HK-2 (cell line): ENCODE measurements around the gene SPINK14.

ENCODE experiments used
- DNase-seq: peaks from one replicate; pipeline ENCODE4 v3.0.0-alpha.2; 2018; ENCODE audit not compliant: unreplicated experiment

SPINK14 gene, protein sequence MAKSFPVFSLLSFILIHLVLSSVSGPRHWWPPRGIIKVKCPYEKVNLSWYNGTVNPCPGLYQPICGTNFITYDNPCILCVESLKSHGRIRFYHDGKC

DNA sequence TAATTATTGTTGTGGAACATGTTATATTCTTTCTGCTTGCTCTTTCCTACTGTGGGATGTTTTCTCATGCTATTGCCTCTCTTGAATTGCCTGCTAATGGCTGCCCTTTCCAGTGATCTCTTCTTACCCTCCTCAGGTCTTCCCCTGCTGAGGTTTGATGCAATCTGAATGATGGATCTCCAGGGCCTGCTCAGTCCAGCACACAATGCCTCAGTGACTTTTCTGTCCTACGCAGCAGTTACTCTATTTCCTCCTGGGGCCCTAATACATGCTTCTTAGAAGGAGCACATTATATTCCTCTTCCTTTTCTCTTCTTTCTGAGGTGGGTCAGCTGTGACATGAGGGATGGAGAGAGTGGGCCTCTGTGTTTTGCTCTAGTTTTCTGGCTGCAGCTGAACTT, at the start of gene SPINK14:
Gene SPINK14 (plus strand): TSS at position 301 of the 400 bp plus-strand sequence. CDS start 1,187 bp downstream, outside the sequence.
- DNase-seq: no peak

- no peak for DNase-seq
These were observed 48.0 kb upstream of the SPINK14 start for GRCh38 chr5:148120317-148120716.

GRCh38 chr5:148125641-148126040, 42.7 kb upstream of the SPINK14 start:
- no peak for DNase-seq

- DNase-seq: no peak
These were observed 33.0 kb upstream of the SPINK14 start for GRCh38 chr5:148135091-148136048.

- DNase-seq: no peak
These were observed 27.5 kb upstream of the SPINK14 start for GRCh38 chr5:148140846-148141245.

DNA sequence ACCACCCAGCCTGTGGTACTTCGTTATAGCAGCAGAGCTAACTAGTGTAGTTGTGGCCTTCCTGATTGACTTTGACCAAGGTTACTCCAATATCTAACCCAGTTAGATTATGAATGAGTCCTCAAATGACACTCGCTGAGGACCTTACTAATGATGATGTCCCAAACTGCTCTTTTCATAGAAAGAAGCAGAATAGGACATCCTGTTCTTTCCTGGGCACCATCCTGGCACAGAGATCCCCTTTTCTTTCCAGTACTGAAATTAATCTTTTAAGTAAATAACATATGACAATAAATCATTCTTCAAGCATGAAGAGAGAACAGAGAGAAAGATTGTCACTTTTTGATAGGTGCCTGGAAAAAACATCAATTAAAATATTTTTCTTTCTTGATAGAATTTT, 26.7 kb upstream of the SPINK14 start:
- no peak for DNase-seq

DNA sequence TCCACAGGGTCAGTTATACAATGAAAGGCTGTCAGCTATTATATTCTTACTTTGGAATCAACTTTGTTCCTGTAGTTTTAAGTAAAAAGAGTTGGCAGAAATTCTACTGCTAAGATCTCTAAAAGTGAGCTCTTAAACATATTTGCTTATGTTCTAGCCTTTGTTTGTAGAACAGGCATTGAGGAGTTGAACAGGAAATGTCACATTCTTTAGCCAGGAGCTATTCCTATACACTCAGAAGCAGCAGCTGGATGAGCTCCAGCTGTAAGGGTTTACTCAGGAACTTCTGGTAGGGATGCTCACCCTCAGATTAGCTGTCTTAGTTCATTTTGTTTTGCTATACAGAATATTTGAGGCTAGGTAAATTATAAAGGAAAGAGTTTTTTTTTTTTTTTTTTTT, 22.4 kb upstream of the SPINK14 start:
- DNase-seq: no peak

GRCh38 chr5:148146487-148146886, 21.9 kb upstream of the SPINK14 start:
- DNase-seq: no peak

- no peak for DNase-seq
These were observed 20.9 kb upstream of the SPINK14 start for GRCh38 chr5:148147415-148147814.

DNA sequence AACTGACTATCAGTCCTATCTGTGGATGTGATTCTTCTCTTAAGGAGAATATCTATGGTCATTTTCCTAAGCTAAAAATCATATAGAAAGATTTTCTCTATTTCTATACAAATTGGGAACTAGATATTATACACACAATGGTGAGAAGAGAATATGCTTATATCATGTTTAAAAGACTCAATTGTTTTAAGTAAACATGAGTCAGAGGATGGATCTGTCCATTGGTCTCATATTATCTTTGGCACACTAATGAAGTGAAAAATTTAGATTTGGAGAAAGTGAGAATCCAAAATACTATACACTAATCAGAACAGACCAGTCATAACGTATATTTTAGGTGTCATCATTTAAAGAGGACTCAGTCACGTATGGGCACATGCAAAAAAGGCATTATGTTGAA, 16.5 kb upstream of the SPINK14 start:
- DNase-seq: no peak

- no peak for DNase-seq
These were observed 15.6 kb upstream of the SPINK14 start for GRCh38 chr5:148152781-148153180.

DNA sequence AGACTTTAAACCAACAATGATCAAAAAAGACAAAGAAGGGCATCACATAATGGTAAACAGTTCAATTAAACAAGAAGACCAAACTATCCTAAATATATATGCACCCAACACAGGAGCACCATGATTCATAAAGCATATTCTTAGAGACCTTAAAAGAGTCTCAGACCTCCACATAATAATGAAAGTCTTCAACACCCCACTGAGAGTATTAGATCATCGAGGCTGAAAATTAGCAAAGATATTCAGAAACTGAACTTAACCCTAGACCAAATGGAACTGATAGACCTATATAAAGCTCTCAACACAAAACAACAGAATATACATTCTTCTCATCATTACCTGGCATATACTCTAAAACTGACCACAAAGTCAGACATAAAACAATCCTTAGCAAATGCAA, 11.7 kb upstream of the SPINK14 start:
- no peak for DNase-seq

DNA sequence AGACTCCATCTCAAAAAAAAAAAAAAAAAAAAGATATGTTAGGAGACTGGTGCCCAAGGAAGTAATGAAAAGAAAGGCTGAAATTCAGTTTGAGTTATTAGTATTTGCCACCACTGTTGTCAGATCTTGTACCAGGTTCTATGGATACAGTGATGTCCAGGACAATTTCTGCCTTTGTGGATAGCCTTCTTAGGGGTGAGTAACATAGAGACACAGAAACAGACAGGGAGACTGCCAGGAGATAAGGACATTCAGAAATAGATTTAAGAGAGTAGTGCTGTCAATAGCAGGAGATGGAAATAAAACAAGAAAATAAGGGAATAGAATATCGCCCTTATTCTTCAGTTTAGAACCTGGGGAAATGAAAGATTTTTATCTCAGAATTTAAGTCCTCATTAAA, 6.3 kb upstream of the SPINK14 start:
- DNase-seq: no peak

- DNase-seq: no peak
These were observed 5.0 kb upstream of the SPINK14 start for GRCh38 chr5:148163345-148163744.

DNA sequence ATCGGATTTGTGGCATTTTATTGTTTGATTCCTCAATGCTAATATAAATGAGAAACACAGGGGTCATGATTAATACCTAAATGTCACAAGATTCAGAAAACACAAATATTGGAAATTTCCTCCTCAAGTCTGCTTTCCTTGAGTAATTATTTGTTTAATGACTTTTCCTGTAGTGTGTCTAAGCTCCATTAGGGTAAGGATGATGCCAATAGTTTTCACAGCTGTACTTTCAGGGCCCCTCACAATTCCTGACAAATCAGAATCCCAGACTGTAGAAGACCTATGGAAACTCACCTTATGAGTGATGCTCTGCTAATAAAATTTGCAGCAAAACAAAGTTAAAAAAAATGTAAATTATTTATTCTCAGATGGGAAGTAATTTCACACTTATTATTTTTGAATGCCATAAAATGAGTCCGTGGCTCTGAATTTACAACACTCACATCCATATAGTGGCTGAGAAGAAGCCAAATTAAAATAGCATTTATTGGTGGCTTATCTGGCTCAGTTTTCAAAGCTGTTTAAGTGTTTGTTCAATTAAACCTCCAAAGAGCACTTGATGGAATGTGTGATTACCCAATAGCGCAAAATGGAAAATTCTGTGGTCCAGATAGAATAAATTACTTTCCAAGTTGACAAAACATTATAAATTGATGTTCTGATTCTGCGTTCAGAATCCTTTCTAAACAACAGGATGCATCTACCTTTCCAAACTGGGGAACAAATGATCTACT, 1.6 kb upstream of the SPINK14 start:
- DNase-seq: no peak

DNA sequence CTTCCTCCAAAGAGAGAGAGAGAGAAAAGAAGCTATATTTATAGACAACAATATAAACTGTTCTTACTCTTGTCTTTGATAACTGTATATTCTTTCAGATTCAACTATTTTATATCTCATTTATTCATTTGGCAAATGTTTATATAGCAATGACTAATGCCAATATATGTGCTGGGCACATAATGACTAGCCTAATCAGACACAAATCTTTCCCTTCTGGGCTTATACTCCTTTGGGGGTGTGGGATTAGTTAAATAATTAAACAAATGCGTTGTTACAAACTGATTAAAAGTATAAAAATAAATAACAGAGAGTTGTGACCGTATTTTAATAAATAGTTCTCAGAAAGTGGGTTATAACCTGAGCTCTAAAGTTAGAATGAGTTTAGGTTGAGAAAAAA, 4.0 kb downstream of the SPINK14 start:
- no peak for DNase-seq

DNA sequence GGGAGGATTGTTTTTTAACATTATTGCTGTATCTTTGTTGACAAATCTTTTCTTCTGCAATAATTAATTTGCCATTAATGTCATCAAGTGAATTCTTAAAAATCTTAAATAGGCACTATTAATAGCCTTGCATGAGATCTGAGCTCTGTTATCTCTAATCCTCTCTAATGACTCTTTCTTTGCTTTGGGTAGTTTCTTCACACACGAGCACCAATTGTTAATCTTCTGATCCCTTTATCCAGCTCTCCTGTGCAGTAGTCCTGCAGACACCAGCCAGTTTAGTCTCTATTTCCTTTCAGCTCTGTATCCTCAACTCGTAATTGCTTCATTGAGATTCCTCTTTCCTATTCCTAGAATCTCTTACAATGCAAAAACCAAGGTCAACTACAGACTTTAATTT, 8.1 kb downstream of the SPINK14 start:
- no peak for DNase-seq

- no peak for DNase-seq
These were observed 8.9 kb downstream of the SPINK14 start for GRCh38 chr5:148177207-148177606.

DNA sequence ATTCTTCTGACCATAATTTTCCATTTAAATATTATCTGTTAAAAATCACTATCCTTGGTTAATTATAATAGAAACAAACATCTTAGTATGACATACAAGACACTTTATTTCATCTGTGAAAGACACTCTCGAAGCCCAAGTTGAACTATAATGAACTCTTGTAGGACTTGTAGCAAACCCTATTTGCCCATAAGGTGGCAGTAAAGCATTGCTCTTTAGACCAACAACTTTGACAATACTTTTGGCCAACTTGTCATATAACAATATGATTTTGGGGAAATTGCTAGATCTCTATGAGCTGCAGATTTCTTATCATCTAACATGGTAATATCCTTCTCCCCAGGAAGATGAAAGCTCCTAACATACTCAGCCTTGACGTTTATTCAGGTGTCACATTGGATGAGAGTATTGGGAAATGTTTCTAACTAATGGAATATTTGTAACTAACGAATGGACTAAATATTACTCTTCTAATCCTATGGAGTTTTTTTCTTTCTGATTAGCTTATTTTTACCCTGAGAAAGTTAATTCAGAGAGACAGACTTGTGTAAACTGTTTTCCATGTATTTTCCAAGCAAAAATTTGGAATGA, 11.0 kb downstream of the SPINK14 start:
- DNase-seq: no peak

GRCh38 chr5:148186248-148187003, 18.1 kb downstream of the SPINK14 start:
- DNase-seq: no peak

DNA sequence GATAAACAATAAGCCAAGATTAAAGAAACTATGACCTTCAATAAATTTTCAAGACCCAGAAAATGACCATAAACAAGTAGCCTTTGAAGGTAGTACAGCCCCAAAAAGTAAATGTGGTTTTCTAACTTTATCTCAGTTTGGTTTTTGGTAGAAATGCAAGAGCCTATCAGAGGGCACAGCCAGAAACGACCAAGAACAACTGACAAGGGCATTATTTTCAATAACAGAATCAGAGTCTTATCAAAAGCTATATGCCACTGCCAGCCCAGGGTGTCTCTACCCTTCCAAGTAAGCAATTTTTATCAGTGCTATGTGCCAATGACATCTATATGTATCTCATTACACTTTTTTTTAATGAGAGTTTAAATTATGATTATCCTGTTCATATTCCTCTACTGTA, 22.7 kb downstream of the SPINK14 start:
- no peak for DNase-seq

DNA sequence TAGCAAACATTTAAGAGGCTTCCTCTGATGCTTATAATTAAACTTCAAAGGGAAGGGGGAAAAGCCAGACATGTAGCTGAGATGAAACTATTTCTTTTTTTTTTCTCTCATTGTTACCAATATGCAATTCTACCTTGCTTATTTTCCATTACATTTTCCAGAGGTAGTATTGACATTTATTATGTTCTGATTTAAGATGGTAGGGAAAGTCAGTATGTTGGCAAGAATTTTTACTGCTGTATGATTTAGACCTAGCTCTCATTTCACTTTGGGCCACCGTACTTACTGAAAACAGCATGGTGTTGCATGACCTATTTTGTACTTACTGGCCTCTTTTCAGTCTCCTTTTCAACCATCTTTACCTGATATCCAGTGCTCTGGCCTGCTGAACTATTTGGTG, 24.9 kb downstream of the SPINK14 start:
- no peak for DNase-seq
